SK-N-SH (cell line): ENCODE data around the gene ITGA2B. TPM values are rescaled to one million over a fixed set of nuclear protein-coding genes. Genes with fewer than 3 reads are reported as not detected.

ENCODE experiments used
- CTCF ChIA-PET: fragments of 300-600, 350-600 bp; formaldehyde crosslinking; extraction: SDS; loops from one replicate; lab custom pipeline; 2021; lab: Yijun Ruan, JAX
- POLR2A ChIA-PET: fragments of 350-600 bp; sonication (Branson Sonifier 250); formaldehyde crosslinking; extraction: SDS; loops from one replicate; lab custom pipeline; 2020; ENCODE audit warnings: antibody characterized with exemption, inconsistent platforms; lab: Yijun Ruan, JAX
- DNase-seq: peaks from one replicate; pipeline ENCODE4 v3.0.0; 2012
- H2AFZ ChIP-seq: fragments of 200-600 bp; sonication (generic); 2 replicates; pipeline ENCODE4 v1.8.1; 2016; ENCODE audit warnings: antibody characterized with exemption, mild to moderate bottlenecking, low read depth
- H3F3A ChIP-seq: fragments of 200-600 bp; sonication (generic); replicated peaks from 2 replicates; pipeline ENCODE3; 2016; ENCODE audit warnings: antibody characterized with exemption, mild to moderate bottlenecking; ENCODE audit not compliant: insufficient read depth
- H3K27ac ChIP-seq, 2 experiments: fragments of 200-500 bp in 1 of 2; fragments of 200-600 bp in 1 of 2; sonication (Bioruptor generic) in 1 of 2; sonication (generic), shearing (Covaris generic) in 1 of 2; 2 replicates each; pipeline versions ENCODE4 v1.5.1 to v1.6.1; 2014 to 2016; ENCODE audit warnings: low read depth in 2 of 2, inconsistent platforms in 1 of 2, low read length in 1 of 2, mild to moderate bottlenecking in 1 of 2, mixed read lengths in 1 of 2
- H3K27me3 ChIP-seq: fragments of 200-600 bp; sonication (generic), shearing (Covaris generic); 2 replicates; pipeline ENCODE4 v1.6.1; 2016; ENCODE audit warnings: mixed run types; ENCODE audit not compliant: insufficient read depth
- H3K36me3 ChIP-seq, 2 experiments: fragments of 200-500 bp in 1 of 2; fragments of 200-600 bp in 1 of 2; sonication (Bioruptor generic) in 1 of 2; sonication (generic) in 1 of 2; replicated peaks in 1 of 2; 2 replicates each; pipeline versions ENCODE3 to v1.5.1; 2014 to 2016; ENCODE audit warnings: low read length in 1 of 2, mild to moderate bottlenecking in 1 of 2; ENCODE audit not compliant: insufficient read depth in 2 of 2, control insufficient read depth in 1 of 2
- H3K4me1 ChIP-seq, 2 experiments: fragments of 200-500 bp in 1 of 2; fragments of 200-600 bp in 1 of 2; sonication (Bioruptor generic) in 1 of 2; sonication (generic), shearing (Covaris generic) in 1 of 2; 2 replicates each; pipeline versions ENCODE4 v1.5.1 to v1.6.1; 2014 to 2016; ENCODE audit warnings: low read depth in 1 of 2, low read length in 1 of 2, mixed run types in 1 of 2; ENCODE audit not compliant: insufficient read depth in 2 of 2, control insufficient read depth in 1 of 2
- H3K4me2 ChIP-seq: fragments of 200-600 bp; sonication (generic), shearing (Covaris generic); 2 replicates; pipeline ENCODE4 v1.6.1; 2017; ENCODE audit warnings: mixed run types
- H3K4me3 ChIP-seq, 2 experiments: fragments of 200-500 bp in 1 of 2; fragments of 200-600 bp in 1 of 2; sonication (Bioruptor generic) in 1 of 2; sonication (generic), shearing (Covaris generic) in 1 of 2; 2 replicates each; pipeline versions ENCODE4 v1.5.1 to v1.8.1; 2014 to 2016; ENCODE audit warnings: low read depth in 2 of 2, inconsistent platforms in 1 of 2, low read length in 1 of 2, mild to moderate bottlenecking in 1 of 2, mixed read lengths in 1 of 2, moderate library complexity in 1 of 2
- H3K79me2 ChIP-seq: fragments of 200-600 bp; sonication (generic); 2 replicates; pipeline ENCODE4 v1.8.1; 2017; ENCODE audit warnings: mild to moderate bottlenecking; ENCODE audit not compliant: insufficient read depth
- H3K9ac ChIP-seq: fragments of 200-600 bp; sonication (generic); 2 replicates; pipeline ENCODE4 v1.6.1; 2017; ENCODE audit warnings: mixed run types
- H3K9me2 ChIP-seq: fragments of 200-600 bp; sonication (generic); 2 replicates; pipeline ENCODE4 v1.6.1; 2017; ENCODE audit warnings: mixed run types
- H3K9me3 ChIP-seq: fragments of 200-600 bp; sonication (generic); 2 replicates; pipeline ENCODE4 v1.6.1; 2017; ENCODE audit warnings: mixed run types, mild to moderate bottlenecking, moderate library complexity
- H4K20me1 ChIP-seq: fragments of 200-600 bp; sonication (generic); 2 replicates; pipeline ENCODE4 v1.6.1; 2017; ENCODE audit warnings: mild to moderate bottlenecking, mixed run types; ENCODE audit not compliant: insufficient read depth
- CHD2 ChIP-seq: fragments of 150-350 bp; IDR thresholded peaks from 2 replicates; pipeline ENCODE4 v1.6.1; 2018; ENCODE audit warnings: low read length; ENCODE audit not compliant: partially characterized antibody
- FOXJ3 ChIP-seq: sonication (generic); formaldehyde crosslinking; IDR thresholded peaks from 2 replicates; pipeline ENCODE4 v1.5.1; 2020; ENCODE audit warnings: mild to moderate bottlenecking, missing genetic modification reagents
- FOXM1 ChIP-seq: IDR thresholded peaks from 2 replicates; pipeline ENCODE4 v1.4.0; 2012; ENCODE audit warnings: low read depth, mild to moderate bottlenecking
- GABPA ChIP-seq: IDR thresholded peaks from 2 replicates; pipeline ENCODE4 v1.4.0; 2012; ENCODE audit warnings: low read depth, mild to moderate bottlenecking
- JUND ChIP-seq: IDR thresholded peaks from 2 replicates; pipeline ENCODE4 v1.4.0; 2012
- MAX ChIP-seq: IDR thresholded peaks from 2 replicates; pipeline ENCODE4 v1.4.0; 2012; ENCODE audit warnings: low read depth
- MEF2A ChIP-seq: IDR thresholded peaks from 2 replicates; pipeline ENCODE4 v1.4.0; 2012; ENCODE audit warnings: low read depth, borderline replicate concordance
- MXI1 ChIP-seq: IDR thresholded peaks from 2 replicates; pipeline ENCODE4 v1.6.1; 2012; ENCODE audit warnings: mild to moderate bottlenecking, low read depth, low read length, improper control_type of control experiment
- NFIC ChIP-seq: IDR thresholded peaks from 2 replicates; pipeline ENCODE4 v1.4.0; 2012; ENCODE audit warnings: borderline replicate concordance
- NRF1 ChIP-seq: IDR thresholded peaks from 2 replicates; pipeline ENCODE4 v1.6.1; 2012; ENCODE audit warnings: low read depth, mild to moderate bottlenecking, low read length
- PBX3 ChIP-seq: IDR thresholded peaks from 2 replicates; pipeline ENCODE4; 2012
- POLR2AphosphoS5 ChIP-seq: IDR thresholded peaks from 2 replicates; pipeline ENCODE4 v1.6.1; 2012; ENCODE audit warnings: low read depth, low read length
- RAD21 ChIP-seq: IDR thresholded peaks from 2 replicates; pipeline ENCODE4 v1.6.1; 2012; ENCODE audit warnings: mild to moderate bottlenecking, low read length
- RFX5 ChIP-seq: IDR thresholded peaks from 2 replicates; pipeline ENCODE4 v1.6.1; 2012; ENCODE audit warnings: mild to moderate bottlenecking, improper control_type of control experiment, low read length
- RXRA ChIP-seq: IDR thresholded peaks from 2 replicates; pipeline ENCODE4 v1.4.0; 2012; ENCODE audit warnings: low read depth, mild to moderate bottlenecking, borderline replicate concordance
- SMC3 ChIP-seq: IDR thresholded peaks from 2 replicates; pipeline ENCODE4 v1.6.1; 2012; ENCODE audit warnings: low read depth, low read length, improper control_type of control experiment
- TAF1 ChIP-seq: IDR thresholded peaks from 2 replicates; pipeline ENCODE4 v1.6.1; 2012; ENCODE audit warnings: low read depth, mild to moderate bottlenecking, low read length, moderate library complexity, borderline replicate concordance
- TCF12 ChIP-seq: IDR thresholded peaks from 2 replicates; pipeline ENCODE4 v1.4.0; 2012
- USF2 ChIP-seq: fragments of 150-350 bp; IDR thresholded peaks from 2 replicates; pipeline ENCODE4 v1.6.1; 2017; ENCODE audit warnings: antibody characterized with exemption, low read length, low read depth, borderline replicate concordance
- WGBS: methylation state at CpG from one replicate; pipeline ENCODE4 v1.1.6; 2017; ENCODE audit warnings: low lambda C conversion rate; 5-methylcytosine and 5-hydroxymethylcytosine counted together
- polyA plus RNA-seq, 3 experiments: library from polyadenylated mRNA; depleted of rRNA; stranded (reverse); fragments of >200 nt; gene quantifications; 2 replicates each; pipeline ENCODE4 v1.2.3, GENCODE V29; 2012

ITGA2B gene
- polyA plus RNA-seq, 1 of the 3 experiments (the other 2 are of a cell fraction): 1.3 TPM

GRCh38 chr17:44326861-44327444 lies 62.5 kb downstream of the ITGA2B start (continued):
- TF ChIP-seq TCF12: peak; percentile 4; the same call in 1 of the 2 replicates
- no peak for TF ChIP-seq RFX5
- TF ChIP-seq USF2: peak; percentile 40; the same call in 1 of the 2 replicates
- no peak for TF ChIP-seq FOXJ3 (CRISPR knock-in tag)
- peak; percentile 45 for TF ChIP-seq PBX3
- no peak; the same call in 1 of the 2 replicates for TF ChIP-seq RAD21
- no peak for TF ChIP-seq FOXM1
- TF ChIP-seq MEF2A: no peak; the same call in 1 of the 2 replicates
- TF ChIP-seq JUND: no peak
- TF ChIP-seq RXRA: no peak; the same call in 1 of the 2 replicates

- TF ChIP-seq GABPA (no peak), NRF1 (peak; percentile 40; the same call in 1 of the 2 replicates), SMC3 (peak; percentile 31), CHD2 (peak; percentile 36), POLR2AphosphoS5 (peak; percentile 66; the same call in 1 of the 2 replicates), TAF1 (0 out of 2 replicates have a peak, but pooled peaks have one; percentile 26), JUND (no peak), MXI1 (peak; percentile 87), USF2 (no peak), NFIC (no peak), RAD21 (peak; percentile 11; the same call in 1 of the 2 replicates), FOXJ3 (CRISPR knock-in tag) (no peak), MAX (peak; percentile 63; the same call in 1 of the 2 replicates)
- TF ChIP-seq, all 33 proteins: peak for 8
- peak; percentile 98 for DNase-seq
- WGBS: 2% methylated on average over 49 of the region's 85 CpGs
- peaks cover 4% of the 10 kb centered on the region for H3F3A ChIP-seq
- no peaks in the 10 kb centered on the region for H3K9me2 ChIP-seq
- H3K9ac ChIP-seq: peak within 1 kb of the TSS; percentile 81
- POLR2A ChIA-PET: interaction anchor here (0.8 to 1.9 kb wide), 4 partner anchors 16 to 108 kb away, joined by 3 to 11 read pairs (median 4); partner anchors contain the start of genes GRN and RUNDC3A
- H3K27me3 ChIP-seq: no peaks in the 10 kb centered on the region
- no peaks in the 10 kb centered on the region for H4K20me1 ChIP-seq
- H3K79me2 ChIP-seq: peaks cover 12% of the 10 kb centered on the region
- peak within 1 kb of the TSS; percentile 98 for H2AFZ ChIP-seq
- peak within 1 kb of the TSS; percentile 99 for H3K4me2 ChIP-seq
- H3K9me3 ChIP-seq: no peaks in the 10 kb centered on the region
- H3K4me1 ChIP-seq: peaks cover 0 to 10% of the 10 kb centered on the region in 2 experiments; a peak in 1 of 4 replicates
- H3K27ac ChIP-seq: peak within 1 kb of the TSS; percentile 48 to 60; a peak in 2 of 4 replicates
- H3K36me3 ChIP-seq: peaks cover 6 to 24% of the 10 kb centered on the region in 2 experiments
- CTCF ChIA-PET: interaction anchor here (0.7 to 2.2 kb wide), 9 partner anchors 8 to 115 kb away, joined by 3 to 11 read pairs (median 4); no protein-coding TSS in a partner anchor
- H3K4me3 ChIP-seq: peak within 1 kb of the TSS; percentile 95 to 98
Observed at GRCh38 chr17:44324571-44325275, 64.7 kb downstream of the ITGA2B start, which contains the start of gene SLC25A39. SLC25A39 (minus strand) TSS chr17:44324823; CDS start chr17:44323562, 1,261 bp downstream.
